DMS53 treated with DMSO at 0.1 percent for 48 hours (cell line): ENCODE measurements around the gene RHBDD1.
"Not testable (repeated sequence)": the region's sequence is repeated elsewhere in the genome, so short reads cannot be mapped to it uniquely, and the experiment has no call there.

ENCODE experiments used
- DNase-seq: peaks from one replicate; lab custom pipeline; 2025; ENCODE audit not compliant: unreplicated experiment; lab: John Stamatoyannopoulos, UW

The RHBDD1 gene

DNA sequence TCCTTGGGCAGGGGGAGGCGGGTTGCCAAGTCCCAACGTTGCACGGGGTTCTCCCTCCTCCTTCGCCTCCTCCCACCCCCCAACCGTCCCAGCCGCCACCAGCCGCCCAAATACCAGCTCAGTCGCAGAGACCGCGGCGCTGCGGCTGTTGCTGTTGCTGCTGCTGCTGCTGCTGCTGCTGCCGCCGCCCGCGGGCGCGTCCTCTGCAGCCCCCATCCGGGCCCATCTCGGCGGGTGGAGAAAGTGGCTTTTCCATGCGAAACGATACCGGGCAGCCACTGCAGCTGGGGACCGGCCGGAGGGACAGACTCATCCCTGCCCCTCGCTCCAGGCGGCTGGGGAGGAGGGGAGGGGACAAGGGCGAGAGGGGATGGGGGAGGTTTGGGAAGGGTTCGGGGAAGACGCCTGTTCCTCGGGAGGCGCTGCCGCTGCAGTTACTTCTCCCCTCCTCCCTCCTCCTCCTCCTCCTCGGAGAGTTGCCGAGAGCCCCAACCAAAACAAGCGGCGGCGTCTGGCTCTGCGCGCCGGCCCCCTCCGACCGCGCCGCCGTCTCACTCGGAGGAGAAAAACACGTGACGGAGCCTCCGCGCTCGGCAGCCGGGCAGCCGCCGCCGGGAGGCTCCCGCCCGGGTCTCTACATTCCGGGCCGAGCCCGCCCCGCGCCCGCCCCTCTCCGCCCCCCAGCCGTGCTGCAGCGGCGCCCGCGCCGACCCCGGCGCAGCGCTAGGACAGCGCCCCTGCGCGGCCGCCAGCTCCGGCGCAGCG is 36.5 kb upstream of the RHBDD1 start, which contains the start of gene IRS1:
TSS of gene IRS1 (minus strand) at position 610 of the 765 bp plus-strand sequence. CDS start 1,082 bp downstream, outside the sequence.
- peak; percentile 13 for DNase-seq

DNA sequence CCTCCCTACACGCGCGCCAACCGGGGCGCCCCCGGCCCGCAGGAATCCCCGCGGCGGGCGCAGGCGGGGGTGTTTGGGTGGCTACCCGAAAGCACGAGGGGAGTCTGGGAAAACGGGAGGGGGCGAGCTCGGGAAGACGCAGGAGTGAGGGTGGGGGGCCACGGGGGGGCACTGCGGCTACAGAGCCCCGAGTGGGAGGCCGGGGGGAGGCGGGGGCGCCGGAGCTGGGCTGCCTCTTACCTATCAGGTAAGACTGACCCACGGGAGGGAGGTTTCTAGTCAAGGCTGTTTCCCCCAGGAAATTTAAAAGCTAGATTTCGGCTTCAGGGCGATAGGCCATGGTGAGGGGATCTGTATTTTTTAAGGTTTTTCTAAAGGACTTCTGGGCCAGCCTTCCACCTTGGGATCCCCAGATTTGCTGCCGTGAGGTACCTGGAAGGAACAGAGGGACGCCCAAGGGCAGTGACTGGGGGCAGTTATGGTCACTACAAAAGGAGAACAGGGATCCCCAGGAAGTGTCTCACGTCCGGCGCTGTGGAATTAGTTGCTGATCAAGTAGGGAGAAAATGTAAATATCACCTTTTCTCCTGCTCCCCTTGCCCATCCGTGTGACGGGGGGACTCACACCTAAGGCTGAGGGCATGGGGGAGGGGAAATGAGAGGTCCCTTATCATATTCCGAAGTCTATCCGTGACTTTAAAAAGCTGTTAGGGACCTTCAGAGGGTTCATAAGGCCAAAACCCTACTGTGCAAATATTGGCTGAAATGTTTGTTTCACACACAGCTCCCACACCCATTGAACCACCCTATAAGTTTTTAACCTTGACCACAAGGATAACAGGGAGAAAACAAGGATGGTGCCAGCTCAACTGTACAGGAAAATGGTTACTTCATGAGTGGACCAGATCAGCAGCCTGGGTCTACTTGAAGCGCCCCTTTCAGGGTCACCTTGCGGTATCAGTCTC is 35.6 kb upstream of the RHBDD1 start:
- no peak for DNase-seq

GRCh38 chr2:226800941-226801784 is 34.7 kb upstream of the RHBDD1 start:
- peak; percentile 74 for DNase-seq

GRCh38 chr2:226802573-226802972 is 33.3 kb upstream of the RHBDD1 start:
- DNase-seq = peak; percentile 63

GRCh38 chr2:226803410-226803809 is 32.4 kb upstream of the RHBDD1 start:
- no peak for DNase-seq

GRCh38 chr2:226813148-226813701 is 22.6 kb upstream of the RHBDD1 start:
- DNase-seq = no peak

DNA sequence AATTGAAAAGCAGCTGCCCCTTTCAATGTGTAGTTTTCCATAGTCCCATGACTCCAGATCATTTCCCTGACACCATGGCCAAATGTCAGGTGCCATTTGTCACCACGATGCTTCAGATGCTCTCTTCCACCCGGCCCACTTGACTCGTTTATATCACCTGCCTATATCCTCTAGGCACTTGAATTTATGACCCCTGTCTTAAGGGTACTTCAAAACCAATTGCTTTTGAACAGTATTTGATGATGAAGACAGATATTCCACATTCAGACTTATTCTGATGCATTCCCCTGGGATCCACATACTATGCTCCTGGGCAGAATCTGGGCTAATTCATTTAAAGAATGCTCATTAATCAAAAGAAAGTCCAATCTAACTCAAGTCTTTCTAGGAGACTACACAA is 16.9 kb upstream of the RHBDD1 start:
- peak; percentile 30 for DNase-seq

DNA sequence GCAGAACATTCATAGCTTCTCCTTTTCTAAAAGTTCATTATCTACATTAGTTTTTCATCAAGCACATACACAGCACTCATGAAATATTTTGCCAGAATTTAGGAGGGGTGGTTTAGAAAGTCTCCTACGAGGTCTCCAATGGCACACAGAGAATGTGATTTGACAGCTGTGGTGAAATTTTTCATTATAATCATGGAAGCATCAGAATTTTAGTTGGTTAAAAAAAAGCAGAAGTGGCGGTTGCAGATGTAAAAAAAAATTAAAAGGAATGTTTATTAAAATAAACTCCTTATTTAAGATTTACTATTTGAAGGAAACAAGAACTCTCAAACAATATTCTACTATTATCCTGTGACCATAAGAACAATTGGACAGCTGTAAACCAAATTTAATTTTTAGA is 10.8 kb upstream of the RHBDD1 start:
- no peak for DNase-seq

GRCh38 chr2:226828191-226828590 is 7.7 kb upstream of the RHBDD1 start:
- no peak for DNase-seq

- DNase-seq = no peak
These were observed 5.9 kb upstream of the RHBDD1 start for GRCh38 chr2:226829721-226830631.

DNA sequence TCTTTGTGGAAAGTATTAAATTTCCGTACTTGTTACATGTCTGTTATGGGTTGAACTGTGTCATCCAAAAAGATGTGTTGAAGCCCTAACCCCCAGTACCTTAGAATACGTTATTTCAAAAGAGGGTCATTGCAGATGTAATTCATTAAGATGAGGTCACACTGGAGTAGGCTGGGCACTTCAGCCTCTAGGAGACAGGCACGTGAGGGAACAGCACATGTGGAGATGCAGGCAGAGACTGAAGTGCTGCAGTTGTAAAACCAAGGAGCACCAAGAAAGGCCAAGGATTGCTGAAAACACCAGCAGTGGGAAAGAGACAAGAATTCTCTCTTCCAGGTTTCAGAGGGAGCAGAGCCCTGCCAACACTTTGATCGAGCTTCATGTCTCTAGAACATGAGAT is 4.6 kb upstream of the RHBDD1 start:
- no peak for DNase-seq

GRCh38 chr2:226832061-226832460 is 3.8 kb upstream of the RHBDD1 start:
- no peak for DNase-seq

DNA sequence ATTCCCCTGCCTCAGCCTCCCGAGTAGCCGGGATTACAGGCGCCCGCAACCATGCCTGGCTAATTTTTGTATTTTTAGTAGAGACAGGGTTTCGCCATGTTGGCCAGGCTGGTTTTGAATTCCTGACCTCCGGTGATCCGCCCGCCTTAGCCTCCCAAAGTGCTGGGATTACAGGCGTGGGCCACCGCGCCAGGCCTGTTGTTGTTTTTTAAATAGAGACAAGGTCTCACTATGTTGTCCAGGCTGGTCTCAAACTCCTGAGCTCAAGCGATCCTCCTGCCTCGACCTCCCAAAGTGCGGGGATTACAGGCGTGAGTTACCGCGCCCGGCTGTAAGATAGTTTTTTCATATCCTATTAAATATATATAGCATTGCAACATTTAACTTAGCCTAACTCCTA is 974 bp upstream of the RHBDD1 start:
- not testable (repeated sequence) for DNase-seq

- DNase-seq = peak; percentile 38
These were observed 446 bp upstream of the RHBDD1 start for GRCh38 chr2:226835420-226835795.

DNA sequence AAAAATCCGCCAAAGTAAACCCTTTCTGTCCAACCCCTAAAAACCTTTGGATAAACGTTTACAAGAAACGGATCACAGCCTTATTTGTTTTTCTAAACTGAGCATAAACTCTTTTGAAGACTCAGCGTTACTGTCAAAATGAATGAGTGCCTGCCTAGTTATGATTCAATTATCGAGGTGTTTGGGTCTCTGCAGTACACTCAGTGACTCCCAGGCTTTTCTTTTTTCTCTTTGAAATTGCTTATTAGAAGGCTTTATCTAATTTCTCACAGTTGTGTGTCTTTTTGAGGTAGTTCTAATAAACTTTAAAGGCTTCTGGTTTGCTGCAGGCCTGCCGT is 663 bp downstream of the RHBDD1 start:
- no peak for DNase-seq

GRCh38 chr2:226837334-226837733 is 1.5 kb downstream of the RHBDD1 start:
- DNase-seq = no peak

DNA sequence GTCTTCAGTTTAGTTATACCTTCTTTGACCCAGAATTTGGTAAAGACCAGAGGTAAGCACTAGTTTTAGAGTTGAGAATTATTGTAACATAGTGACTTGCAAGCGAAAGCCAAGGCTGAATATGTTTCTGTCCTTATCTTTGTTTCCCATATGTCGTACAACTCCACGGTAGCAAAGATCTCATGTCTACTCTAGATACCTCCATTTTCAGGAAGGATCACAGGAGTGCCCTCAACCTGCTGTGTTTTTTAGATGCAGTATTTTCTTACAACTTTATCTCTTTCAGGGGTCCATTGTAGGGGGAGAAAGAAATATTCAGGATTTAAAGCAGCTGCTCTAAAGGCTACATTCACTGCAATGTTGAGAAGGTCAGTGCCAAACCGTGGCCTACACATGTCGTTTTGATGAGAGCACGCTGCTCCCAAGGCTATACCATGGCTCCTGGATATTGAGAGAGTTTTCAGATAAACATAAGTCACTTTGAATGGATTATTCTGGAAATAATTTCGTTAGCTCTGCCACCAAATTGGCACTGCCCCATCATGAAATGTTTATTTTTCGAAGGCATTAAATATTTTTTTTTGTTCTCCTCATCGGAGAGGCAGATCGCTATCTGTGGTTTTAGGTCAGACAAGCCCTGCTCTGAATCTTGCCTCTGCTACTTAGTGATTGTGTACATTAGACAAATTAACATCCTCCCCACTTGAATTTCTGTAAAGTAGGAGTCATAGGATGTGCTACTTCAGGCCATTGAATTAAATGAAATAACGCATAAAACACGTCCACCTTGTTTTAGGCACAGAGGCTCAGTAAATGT is 2.1 kb downstream of the RHBDD1 start:
- no peak for DNase-seq

DNA sequence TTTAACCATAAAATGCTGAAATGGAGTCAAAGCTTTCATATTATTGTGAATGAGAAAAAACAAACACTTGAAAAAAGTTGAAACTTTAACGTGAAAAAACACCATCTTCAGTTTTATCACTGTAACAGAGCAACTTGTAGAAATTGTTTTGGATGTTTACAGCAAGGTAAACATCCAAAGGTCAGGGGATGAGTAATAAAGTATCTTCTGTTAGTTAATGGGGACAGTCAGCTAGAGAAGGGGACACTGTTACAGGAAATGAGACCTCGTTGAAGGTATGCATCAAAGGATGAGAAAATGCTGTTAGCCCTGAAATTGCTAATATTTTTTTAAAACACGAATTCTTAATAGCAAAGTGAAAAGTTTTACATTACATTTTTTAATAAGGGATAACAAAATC is 2.9 kb downstream of the RHBDD1 start:
- peak; percentile 11 for DNase-seq

GRCh38 chr2:226839161-226839560 is 3.3 kb downstream of the RHBDD1 start:
- DNase-seq = peak; percentile 16
